Thymus (tissue), 11 donors: ENCODE results near the gene ATF6. TPM values are rescaled to one million over a fixed set of nuclear protein-coding genes. Genes with fewer than 3 reads are reported as not detected.
"Not testable (repeated sequence)": the region's sequence is repeated elsewhere in the genome, so short reads cannot be mapped to it uniquely, and the experiment has no call there.

Source experiments
- DNase-seq, 9 donors: peaks; one replicate each; pipeline ENCODE4 v3.0.0-alpha.2; 2013; ENCODE audit warnings: low spot score in 9 of 9, low read depth in 6 of 9, missing footprints in 1 of 9
- H3K27ac ChIP-seq, 2 donors: one replicate each; pipeline ENCODE4 v1.5.1; 2013; ENCODE audit warnings: control low read depth in 1 of 2, low read depth in 1 of 2, low read length in 1 of 2, mild to moderate bottlenecking in 1 of 2, moderate library complexity in 1 of 2
- H3K27me3 ChIP-seq, 2 donors: one replicate each; pipeline ENCODE4 v1.5.1; 2013; ENCODE audit warnings: low read length in 1 of 2; ENCODE audit not compliant: control insufficient read depth in 2 of 2, insufficient read depth in 1 of 2
- H3K36me3 ChIP-seq, 2 donors: one replicate each; pipeline ENCODE4 v1.5.1; 2013; ENCODE audit warnings: low read length in 1 of 2, mild to moderate bottlenecking in 1 of 2, moderate library complexity in 1 of 2; ENCODE audit not compliant: control insufficient read depth in 2 of 2, insufficient read depth in 2 of 2
- H3K4me1 ChIP-seq, 2 donors: one replicate each; pipeline ENCODE4 v1.5.1; 2013; ENCODE audit warnings: low read length in 2 of 2; ENCODE audit not compliant: control insufficient read depth in 2 of 2, insufficient read depth in 2 of 2
- H3K4me3 ChIP-seq, 2 donors: one replicate each; pipeline ENCODE4 v1.5.1; 2013; ENCODE audit warnings: low read length in 2 of 2, control low read depth in 1 of 2, mild to moderate bottlenecking in 1 of 2
- H3K9me3 ChIP-seq, 2 donors: one replicate each; pipeline ENCODE4 v1.5.1; 2013; ENCODE audit warnings: low read length in 1 of 2, mild to moderate bottlenecking in 1 of 2; ENCODE audit not compliant: control insufficient read depth in 2 of 2, insufficient read depth in 1 of 2
- WGBS: extraction: QIAGEN DNeasy Blood & Tissue Kit; methylation state at CpG from one replicate; pipeline ENCODE4 v1.1.7; 2013; 5-methylcytosine and 5-hydroxymethylcytosine counted together
- polyA plus RNA-seq: library from polyadenylated mRNA; stranded (reverse); fragments of 200-250 nt; gene quantifications from one replicate; pipeline ENCODE4 v1.2.3, GENCODE V29; 2013
- total RNA-seq: library from RNA; stranded (reverse); fragments of 120-200 nt; gene quantifications from one replicate; pipeline ENCODE4 v1.2.4, GENCODE V29; 2013
- donor health status: healthy.

ATF6 gene
- total and polyA plus RNA-seq, 2 donors, result 6.5 to 12.7 TPM

DNA sequence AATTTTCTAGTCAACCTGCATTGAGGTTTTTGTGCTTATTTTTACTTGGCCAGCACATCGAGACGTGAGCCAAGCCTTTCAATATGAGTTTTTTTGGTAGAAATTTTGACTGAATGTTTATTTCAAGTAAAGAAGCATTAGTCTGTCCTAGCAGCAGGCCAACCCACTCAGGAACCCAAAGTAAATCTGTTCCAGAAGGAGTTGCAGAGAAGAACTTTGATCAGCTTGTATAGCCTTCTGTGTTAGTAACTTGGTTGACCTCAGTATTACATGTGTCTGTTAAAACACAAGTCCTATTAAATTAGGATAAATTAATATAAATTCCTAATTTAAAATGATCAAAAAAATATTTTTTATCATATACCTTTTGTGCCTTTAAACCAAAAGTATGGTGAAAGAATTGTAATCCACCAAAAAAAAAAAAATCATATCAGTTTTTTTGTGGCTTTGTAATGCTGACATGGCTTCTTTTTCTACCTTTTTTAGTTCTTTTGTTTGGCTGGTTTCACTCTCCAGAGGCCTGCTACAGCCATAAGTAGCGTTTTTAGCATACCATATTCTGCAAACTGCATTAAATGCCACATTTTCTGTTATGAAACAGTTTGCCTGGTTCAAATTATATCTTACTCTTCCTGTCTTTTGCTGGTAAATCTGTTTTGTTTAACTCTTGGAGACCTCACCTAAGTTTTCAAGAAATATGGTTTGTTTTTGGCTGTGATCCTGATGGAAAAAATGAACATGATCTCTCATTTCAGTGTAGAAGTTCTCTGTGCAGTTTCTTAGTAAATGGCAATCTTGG, 39.5 kb downstream of the ATF6 start:
- no peaks in the 10 kb centered on the region for H3K9me3 ChIP-seq
- no peaks in the 10 kb centered on the region for H3K27me3 ChIP-seq
- H3K4me3 ChIP-seq, result no peak overlapping the region
- H3K36me3 ChIP-seq, result peaks cover 18 to 25% of the 10 kb centered on the region in 2 donors
- 91% methylated on average over 3 of the region's 3 CpGs for WGBS
- no peaks in the 10 kb centered on the region for H3K4me1 ChIP-seq
- H3K27ac ChIP-seq, result no peak overlapping the region
- no peak for DNase-seq

DNA sequence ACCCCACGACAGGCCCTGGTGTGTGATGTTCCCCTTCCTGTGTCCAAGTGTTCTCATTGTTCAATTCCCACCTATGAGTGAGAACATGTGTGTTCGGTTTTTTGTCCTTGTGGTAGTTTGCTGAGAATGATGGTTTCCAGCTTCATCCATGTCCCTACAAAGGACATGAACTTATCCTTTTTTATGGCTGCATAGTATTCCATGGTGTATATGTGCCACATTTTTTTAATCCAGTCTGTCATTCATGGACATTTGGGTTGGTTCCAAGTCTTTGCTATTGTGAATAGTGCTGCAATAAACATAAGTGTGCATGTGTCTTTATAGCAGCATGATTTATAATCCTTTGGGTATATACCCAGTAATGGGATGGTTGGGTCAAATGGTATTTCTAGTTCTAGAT, 43.1 kb downstream of the ATF6 start:
- DNase-seq, H3K27me3 ChIP-seq, H3K9me3 ChIP-seq, H3K4me1 ChIP-seq, H3K27ac ChIP-seq, H3K4me3 ChIP-seq: not testable (repeated sequence)
- peaks cover 14 to 22% of the 10 kb centered on the region in 2 donors for H3K36me3 ChIP-seq
- 93% methylated on average over 2 of the region's 2 CpGs for WGBS

- WGBS, result 96% methylated on average over 1 of the region's 1 CpG
- not testable (repeated sequence) for H3K4me1 ChIP-seq
Observed at GRCh38 chr1:161809656-161810055, 43.5 kb downstream of the ATF6 start.

GRCh38 chr1:161810780-161811179, 44.7 kb downstream of the ATF6 start:
- no peaks in the 10 kb centered on the region for H3K9me3 ChIP-seq
- H3K27ac ChIP-seq, result no peak overlapping the region
- H3K27me3 ChIP-seq, result no peaks in the 10 kb centered on the region
- DNase-seq, result no peak
- H3K36me3 ChIP-seq, result peaks cover 14 to 22% of the 10 kb centered on the region in 2 donors
- H3K4me3 ChIP-seq, result no peak overlapping the region
- no peaks in the 10 kb centered on the region for H3K4me1 ChIP-seq
- WGBS, result 98% methylated on average over 3 of the region's 3 CpGs

More at GRCh38 chr1:161809656-161810055, 43.5 kb downstream of the ATF6 start:
- H3K4me3 ChIP-seq, H3K27me3 ChIP-seq, H3K9me3 ChIP-seq, H3K27ac ChIP-seq, DNase-seq: not testable (repeated sequence)
- peaks cover 14 to 22% of the 10 kb centered on the region in 2 donors for H3K36me3 ChIP-seq

- H3K4me3 ChIP-seq, result no peak overlapping the region
- H3K27ac ChIP-seq, result no peak overlapping the region
- no peaks in the 10 kb centered on the region for H3K9me3 ChIP-seq
- 100% methylated on average over 1 of the region's 1 CpG for WGBS
- no peaks in the 10 kb centered on the region for H3K27me3 ChIP-seq
- H3K36me3 ChIP-seq, result peaks cover 3 to 8% of the 10 kb centered on the region in 2 donors
- DNase-seq, result no peak
- no peaks in the 10 kb centered on the region for H3K4me1 ChIP-seq
Observed at GRCh38 chr1:161816201-161816600, 50.1 kb downstream of the ATF6 start.

DNA sequence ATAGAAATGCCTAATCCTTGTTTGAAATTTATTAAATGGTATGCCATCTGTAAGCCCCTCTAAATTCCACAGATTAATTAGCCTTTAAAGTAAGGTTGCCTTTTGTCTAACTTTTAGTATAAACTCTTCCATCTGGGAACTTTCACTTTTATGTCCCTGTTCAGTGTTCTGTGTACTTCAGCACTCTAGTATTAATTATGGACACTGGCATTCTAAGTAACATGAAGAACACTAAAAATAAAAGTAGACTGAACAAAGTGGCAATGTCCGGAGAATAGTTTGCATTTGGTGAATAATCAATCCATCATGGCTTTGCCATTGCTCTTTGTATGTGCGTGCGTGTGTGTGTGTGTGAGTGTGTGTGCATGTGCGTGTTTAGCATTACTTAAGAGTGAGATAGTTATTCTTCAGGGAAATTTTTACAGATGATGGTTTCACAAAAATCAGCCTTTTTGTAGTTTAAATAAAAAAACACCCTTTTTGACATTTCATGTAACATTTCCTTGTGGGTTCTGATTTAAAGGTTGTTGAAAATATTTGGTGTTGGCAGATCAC, 51.1 kb downstream of the ATF6 start:
- H3K4me1 ChIP-seq, result no peaks in the 10 kb centered on the region
- no peak overlapping the region for H3K27ac ChIP-seq
- H3K36me3 ChIP-seq, result peaks cover 6 to 11% of the 10 kb centered on the region in 2 donors
- DNase-seq, result no peak
- no peaks in the 10 kb centered on the region for H3K9me3 ChIP-seq
- H3K4me3 ChIP-seq, result no peak overlapping the region
- H3K27me3 ChIP-seq, result no peaks in the 10 kb centered on the region
- 98% methylated on average over 4 of the region's 4 CpGs for WGBS

GRCh38 chr1:161820914-161821313, 54.8 kb downstream of the ATF6 start:
- no peak overlapping the region for H3K4me3 ChIP-seq
- WGBS, result 98% methylated on average over 5 of the region's 5 CpGs
- H3K4me1 ChIP-seq, result no peaks in the 10 kb centered on the region
- no peak overlapping the region for H3K27ac ChIP-seq
- H3K9me3 ChIP-seq, result no peaks in the 10 kb centered on the region
- peaks cover 6 to 8% of the 10 kb centered on the region in 2 donors for H3K36me3 ChIP-seq
- no peak for DNase-seq
- no peaks in the 10 kb centered on the region for H3K27me3 ChIP-seq

- Histone ChIP-seq H3K27ac (no peak overlapping the region), H3K4me1 (no peaks in the 10 kb centered on the region), H3K27me3 (no peaks in the 10 kb centered on the region), H3K36me3 (peaks cover 3 to 11% of the 10 kb centered on the region in 2 donors), H3K9me3 (no peaks in the 10 kb centered on the region), H3K4me3 (no peak overlapping the region)
- 100% methylated on average over 1 of the region's 1 CpG for WGBS
- no peak for DNase-seq
Observed at GRCh38 chr1:161824618-161825017, 58.5 kb downstream of the ATF6 start.

DNA sequence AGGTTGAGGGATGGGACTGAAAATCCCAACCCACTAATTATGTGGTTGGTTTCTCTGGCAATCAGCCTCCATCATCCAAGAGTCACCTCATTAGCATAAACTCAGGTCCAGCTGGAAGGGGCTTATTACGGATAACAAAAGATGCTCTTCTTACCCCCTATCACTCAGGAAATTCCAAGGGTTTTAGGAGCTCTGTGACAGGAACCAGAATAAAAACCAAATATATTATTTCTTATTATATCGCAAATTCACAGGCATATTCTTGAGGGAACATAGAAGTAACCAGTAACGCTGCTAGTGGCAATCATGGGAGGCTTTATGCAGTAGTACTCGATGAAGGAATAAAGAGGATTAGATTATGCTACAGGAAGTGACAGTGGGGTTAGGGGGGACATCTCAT, 59.7 kb downstream of the ATF6 start:
- Histone ChIP-seq H3K4me1 (no peaks in the 10 kb centered on the region), H3K9me3 (no peaks in the 10 kb centered on the region), H3K36me3 (peaks cover 3 to 9% of the 10 kb centered on the region in 2 donors), H3K4me3 (no peak overlapping the region), H3K27ac (no peak overlapping the region), H3K27me3 (no peaks in the 10 kb centered on the region)
- no peak for DNase-seq
- WGBS, result 98% methylated on average over 4 of the region's 4 CpGs
